Activated CD8-positive, alpha-beta memory T cell treated with anti-CD3 and anti-CD28 coated beads, Interleukin-2, amount 50 U/mL, for 4 hours (primary cell): ENCODE data around the gene AGTPBP1.
"Not testable (repeated sequence)": the region's sequence is repeated elsewhere in the genome, so short reads cannot be mapped to it uniquely, and the experiment has no call there.

Experiments used
- DNase-seq: peaks from one replicate; pipeline ENCODE4 v3.0.0-alpha.2; 2020

The AGTPBP1 gene, protein sequence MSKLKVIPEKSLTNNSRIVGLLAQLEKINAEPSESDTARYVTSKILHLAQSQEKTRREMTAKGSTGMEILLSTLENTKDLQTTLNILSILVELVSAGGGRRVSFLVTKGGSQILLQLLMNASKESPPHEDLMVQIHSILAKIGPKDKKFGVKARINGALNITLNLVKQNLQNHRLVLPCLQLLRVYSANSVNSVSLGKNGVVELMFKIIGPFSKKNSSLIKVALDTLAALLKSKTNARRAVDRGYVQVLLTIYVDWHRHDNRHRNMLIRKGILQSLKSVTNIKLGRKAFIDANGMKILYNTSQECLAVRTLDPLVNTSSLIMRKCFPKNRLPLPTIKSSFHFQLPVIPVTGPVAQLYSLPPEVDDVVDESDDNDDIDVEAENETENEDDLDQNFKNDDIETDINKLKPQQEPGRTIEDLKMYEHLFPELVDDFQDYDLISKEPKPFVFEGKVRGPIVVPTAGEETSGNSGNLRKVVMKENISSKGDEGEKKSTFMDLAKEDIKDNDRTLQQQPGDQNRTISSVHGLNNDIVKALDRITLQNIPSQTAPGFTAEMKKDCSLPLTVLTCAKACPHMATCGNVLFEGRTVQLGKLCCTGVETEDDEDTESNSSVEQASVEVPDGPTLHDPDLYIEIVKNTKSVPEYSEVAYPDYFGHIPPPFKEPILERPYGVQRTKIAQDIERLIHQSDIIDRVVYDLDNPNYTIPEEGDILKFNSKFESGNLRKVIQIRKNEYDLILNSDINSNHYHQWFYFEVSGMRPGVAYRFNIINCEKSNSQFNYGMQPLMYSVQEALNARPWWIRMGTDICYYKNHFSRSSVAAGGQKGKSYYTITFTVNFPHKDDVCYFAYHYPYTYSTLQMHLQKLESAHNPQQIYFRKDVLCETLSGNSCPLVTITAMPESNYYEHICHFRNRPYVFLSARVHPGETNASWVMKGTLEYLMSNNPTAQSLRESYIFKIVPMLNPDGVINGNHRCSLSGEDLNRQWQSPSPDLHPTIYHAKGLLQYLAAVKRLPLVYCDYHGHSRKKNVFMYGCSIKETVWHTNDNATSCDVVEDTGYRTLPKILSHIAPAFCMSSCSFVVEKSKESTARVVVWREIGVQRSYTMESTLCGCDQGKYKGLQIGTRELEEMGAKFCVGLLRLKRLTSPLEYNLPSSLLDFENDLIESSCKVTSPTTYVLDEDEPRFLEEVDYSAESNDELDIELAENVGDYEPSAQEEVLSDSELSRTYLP

DNA sequence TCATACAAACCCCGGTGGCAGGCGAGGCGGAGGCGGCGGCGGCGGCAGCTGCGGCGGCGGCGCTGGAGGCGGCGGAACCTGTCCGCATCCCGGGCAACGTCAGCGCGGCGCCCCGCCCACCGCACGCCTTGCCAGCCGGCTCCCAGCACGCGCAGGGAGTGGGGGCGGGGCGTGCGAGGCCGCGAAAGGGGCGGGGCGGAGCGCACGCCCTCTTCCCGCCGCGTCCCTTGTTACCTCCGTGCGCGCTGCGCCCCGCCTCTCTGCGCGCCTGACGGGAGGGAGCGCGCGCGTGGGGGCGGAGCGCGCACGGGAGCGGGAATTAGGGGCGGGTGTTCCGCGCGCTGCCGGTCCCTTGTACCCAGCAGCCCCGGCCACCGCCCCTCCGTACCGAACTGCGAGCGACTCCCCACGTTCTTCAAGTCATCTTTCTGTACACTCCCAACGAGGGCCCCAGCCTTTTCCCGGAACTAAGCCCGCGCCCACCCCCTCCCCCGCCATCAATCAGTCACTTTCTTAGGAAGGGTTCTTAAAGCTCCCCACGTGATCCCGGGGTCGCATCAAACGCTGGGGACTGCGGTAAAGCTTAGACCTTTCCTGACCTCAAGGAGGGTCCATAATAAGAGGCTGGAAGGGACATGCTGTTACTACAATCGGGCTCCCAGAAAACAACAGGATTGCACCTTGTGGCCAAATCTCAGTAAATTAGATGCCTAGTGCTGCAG, at the start of gene AGTPBP1:
Gene AGTPBP1, minus strand, starts transcription at position 80 of the 722 bp plus-strand sequence. CDS start 29,421 bp downstream, outside the sequence.
- peak; percentile 99 for DNase-seq

DNA sequence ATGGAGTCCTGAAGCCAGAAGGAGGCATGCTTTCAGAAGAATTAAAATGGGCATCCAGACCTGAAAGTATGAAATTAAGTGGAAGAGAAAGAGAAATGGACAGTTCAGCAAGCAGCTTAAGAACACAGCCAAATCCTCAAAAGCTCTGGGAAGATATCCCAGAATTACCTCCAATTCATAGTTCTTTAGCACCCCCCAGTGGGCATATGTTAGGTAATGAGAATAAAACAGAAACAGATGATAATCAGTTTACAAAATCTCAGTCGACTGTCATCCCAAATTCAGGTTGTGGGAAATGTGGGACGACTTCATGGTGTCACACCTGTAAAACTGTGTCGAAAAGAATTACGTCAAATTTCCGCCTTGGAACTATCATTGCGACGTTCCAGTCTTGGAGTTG, 44.4 kb upstream of the AGTPBP1 start:
- DNase-seq, result not testable (repeated sequence)

DNA sequence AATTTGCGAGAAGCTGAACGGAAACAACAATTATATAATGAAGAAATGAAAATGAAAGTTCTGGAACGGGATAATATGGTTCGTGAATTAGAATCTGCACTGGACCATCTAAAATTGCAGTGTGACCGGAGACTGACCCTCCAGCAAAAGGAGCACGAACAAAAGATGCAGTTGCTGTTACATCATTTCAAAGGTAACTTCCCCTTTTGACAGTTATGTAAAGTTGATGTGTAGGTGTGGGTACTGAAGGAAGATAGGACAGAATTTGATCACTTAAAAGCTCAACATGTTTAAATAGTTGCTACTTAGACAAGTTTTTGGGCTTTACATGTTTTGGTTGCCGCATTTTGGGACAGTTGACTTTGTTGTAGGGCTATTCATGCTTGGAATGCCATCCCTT, 32.1 kb upstream of the AGTPBP1 start:
- DNase-seq, result not testable (repeated sequence)

DNA sequence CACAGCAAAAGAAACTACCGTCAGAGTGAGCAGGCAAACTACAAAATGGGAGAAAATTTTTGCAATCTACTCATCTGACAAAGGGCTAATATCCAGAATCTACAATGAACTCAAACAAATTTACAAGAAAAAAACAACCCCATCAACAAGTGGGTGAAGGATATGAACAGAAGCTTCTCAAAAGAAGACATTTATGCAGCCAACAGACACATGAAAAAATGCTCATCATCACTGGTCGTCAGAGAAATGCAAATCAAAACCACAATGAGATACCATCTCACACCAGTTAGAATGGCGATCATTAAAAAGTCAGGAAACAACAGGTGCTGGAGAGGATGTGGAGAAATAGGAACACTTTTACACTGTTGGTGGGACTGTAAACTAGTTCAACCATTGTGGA, 20.0 kb upstream of the AGTPBP1 start:
- DNase-seq, result not testable (repeated sequence)

DNA sequence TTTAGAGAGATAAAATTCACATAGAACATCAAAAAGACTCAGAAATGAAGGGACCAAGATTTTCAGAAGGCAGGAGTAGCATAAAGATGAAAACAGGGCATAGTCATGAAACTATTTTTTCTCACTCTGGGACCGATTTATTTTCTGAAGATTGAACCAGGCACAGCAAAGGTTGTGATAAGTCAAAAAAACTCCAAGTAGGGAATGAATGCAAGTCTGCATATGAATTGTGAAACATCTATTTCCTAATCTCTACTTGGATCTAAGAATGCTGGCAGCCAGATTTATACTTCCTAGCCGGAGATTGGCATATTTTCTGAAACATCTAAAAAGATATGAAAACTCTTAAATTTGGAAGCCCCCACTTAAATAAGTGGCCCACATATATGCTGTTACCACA, 16.0 kb upstream of the AGTPBP1 start:
- not testable (repeated sequence) for DNase-seq

DNA sequence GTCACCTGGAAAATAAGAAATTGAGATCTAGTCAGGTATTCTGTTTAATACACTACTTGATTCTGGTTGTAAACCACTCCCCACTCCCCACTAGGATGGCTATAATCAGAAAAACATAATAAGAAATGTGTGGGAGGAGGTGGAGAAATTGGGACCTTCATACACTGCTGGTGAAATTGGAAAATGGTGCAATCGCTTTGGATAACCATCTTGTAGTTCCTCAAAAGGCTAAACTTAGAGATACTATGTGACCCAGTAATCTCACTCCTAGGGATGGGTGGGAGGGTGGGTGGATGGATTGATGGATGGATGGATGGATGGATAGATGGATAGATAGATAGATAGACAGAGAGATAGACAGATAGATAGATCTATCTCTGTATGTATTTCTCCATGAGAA, 14.5 kb upstream of the AGTPBP1 start:
- not testable (repeated sequence) for DNase-seq

DNA sequence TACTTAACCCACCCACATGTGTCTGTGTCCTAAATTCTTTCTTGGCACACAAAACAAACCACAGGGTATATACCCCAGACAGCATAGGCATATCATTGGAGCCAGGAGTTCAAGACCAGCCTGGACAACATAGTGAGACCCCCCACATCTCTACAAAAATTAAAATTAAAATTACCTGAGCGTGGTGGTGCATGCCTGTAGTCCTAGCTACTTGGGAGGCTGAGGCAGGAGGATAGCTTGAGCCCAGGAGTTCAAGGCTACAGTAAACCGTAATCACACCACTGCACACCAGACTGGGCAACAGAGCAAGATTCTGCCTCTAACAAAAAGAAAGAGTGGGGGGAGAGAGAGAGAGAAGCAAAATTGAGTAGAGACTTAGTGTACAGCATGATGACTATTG, 4.6 kb upstream of the AGTPBP1 start:
- no peak for DNase-seq

DNA sequence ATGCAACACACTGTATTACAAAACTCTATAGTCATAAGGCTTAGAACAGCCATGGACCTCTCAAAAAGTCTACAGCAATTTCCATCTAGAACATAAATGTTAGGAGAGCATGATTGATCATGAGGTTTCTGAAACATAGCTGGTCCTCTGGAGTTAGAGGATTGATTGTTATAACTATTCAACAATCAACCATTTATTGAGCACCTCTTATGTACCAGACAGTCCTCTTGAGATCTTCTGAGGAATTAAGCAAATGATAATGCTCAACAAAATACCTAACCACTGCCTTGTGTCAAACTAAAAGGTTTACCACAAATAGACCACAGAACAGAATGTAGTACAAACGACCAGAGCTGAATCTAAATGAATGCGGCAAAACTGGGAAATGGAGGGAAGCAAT, 3.4 kb upstream of the AGTPBP1 start:
- no peak for DNase-seq

DNA sequence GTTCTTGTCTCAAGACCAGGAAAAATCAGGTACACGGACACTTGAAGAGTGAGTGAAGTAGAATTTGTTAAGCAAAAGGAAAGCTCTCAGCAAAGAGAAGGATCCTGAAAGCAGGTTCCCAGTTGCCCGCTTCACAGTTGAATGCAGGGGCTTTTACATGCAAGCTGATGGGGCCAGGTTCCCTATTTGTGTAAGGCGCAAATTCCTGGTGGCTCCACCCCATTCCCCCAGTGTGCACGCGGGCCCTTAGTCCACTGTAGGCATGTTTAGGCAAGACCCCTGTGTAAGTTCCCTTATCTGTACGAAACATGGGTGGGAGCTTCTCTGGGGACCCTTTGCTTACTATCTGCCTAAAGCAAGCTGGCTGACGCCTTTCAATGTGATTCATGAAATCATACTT, 2.7 kb upstream of the AGTPBP1 start:
- no peak for DNase-seq

DNA sequence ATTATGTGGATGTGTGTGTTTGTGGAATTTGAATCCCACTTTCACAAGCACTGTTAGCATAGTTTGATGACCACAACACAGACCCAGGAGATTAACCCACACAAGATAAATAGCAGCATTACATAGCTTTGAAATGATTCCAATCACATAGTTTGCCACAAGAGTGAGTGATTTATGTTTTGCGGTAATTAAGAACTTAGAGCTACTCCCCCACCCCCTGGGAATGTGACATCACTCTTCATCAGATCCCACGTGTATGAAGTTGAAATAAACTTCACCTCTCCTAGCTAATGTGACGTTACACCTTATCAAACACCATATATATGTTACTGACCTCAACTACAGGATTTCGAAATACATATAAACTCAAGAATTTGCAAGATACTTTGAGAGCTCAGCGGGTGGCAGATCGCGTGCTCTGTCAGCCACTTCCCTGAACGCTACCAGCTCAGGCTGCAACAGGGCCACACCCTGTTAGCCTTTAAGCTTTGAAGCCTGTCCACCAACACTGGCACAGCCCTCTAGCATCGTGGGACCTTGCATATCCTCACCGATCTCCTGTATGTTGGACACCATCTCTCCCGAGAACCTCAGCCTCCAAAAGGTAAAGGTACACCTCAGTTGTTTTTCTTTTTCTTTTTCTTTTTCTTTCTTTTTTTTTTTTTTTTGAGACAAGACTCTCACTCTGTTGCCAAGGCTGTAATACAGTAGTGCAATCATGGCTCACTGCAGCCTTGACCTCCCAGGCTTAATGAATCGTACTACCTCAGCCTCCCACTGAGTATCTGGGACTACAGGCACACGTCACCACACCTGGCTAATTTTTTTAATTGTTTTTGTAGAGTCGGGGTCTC, 1.7 kb upstream of the AGTPBP1 start:
- DNase-seq, result no peak

DNA sequence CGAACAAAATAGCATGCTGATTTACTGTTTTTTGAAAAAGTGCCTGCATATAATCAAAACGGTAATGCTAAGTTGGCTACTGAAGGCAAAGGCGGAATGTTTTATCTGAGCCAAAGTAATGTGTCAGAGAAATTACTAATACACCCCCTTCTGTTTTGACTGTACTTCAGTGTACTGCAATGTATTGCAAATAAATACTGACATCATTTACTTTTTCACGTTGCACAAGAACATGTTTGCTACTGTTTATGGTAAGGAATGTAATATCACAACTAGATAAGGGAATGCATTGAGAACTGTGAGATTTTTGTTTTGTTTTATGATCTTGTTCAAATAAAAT, 813 bp upstream of the AGTPBP1 start:
- DNase-seq, result no peak

DNA sequence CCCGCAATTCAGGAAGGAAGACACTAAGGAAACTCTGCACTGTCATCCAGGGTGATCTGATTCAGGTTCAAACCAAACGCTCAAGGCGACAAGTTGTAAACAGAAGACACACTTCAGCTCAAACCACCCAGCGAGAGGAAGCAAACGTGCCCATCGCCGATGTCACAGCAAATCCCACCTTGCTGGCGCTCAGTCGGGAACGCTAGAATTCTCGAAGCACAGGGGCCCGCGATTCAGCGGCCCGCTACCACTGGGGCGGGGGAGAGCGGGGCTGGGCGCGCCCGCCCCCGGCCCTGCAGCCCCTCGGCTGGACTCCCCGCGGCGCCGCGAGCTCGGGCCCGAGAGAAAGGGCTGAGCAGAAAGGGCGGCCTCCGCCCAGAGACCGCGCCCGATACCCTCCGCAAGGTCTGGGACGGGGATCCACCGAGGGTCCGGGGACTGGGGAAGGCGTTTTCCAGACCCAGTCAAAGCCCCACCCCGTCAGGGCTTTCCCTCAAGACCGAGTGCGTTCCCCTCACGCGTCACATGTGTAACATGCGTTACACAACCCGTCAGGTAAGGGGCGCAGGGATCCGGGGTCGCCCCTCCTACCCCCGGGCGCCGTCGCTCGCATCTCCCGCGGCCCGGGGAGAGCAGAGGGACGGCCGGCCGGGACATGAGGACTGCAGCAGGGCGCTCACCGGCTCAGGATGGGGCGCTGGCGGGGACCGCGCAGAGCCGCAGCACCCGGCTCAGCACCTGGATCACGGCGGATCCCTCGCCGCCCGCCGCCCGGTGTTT, 469 bp downstream of the AGTPBP1 start:
- peak; percentile 50 for DNase-seq

DNA sequence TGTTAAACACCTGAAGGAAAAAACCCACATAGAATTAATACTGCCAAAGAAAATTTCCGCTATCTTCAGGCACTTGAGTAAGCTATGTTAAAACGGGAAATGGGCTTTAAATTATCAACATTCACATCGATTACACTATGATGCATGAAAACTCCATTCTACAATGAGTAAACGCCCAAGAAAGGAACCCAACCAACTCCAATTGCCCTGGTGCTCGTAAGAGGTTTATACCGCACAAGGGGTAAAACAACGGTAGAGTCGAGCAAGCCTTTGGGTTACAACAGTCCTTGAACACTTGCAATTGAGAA, 1.0 kb downstream of the AGTPBP1 start:
- no peak for DNase-seq

DNA sequence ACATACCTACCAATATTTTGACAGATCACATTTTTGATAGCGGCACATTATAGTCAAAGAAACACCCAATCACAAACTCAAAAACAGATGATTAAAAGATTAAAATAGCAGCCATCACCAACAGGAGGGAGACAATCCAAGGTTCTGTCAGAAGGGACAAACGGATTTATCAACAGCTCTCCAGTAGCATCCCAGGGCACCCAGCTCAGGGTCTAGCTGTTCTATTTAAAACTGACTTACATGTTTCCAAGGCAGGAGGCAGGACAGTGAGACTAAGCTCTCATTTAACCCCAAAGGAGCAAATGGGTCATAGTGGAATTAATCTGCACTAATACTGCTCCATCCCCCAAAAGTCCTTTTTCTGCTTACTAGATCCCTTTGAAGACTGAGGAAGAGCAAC, 3.2 kb downstream of the AGTPBP1 start:
- DNase-seq, result no peak

DNA sequence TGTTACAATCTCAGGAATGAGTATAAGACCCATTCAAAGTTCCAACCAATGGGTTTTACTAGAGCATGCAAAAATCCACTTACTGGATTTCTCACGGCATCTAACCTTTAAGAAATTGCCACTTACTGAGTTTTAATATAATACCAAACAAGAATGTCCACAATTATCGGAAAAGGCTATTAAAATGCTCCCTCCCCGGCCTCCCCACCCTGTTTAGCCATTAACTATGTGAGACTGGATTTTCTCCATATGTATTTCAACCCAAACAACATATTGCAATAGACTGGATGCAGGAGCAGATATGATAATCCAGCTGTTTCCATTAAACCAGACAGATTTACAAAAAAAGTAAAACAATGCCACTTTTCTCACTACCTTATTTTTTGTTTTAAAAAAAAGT, 4.1 kb downstream of the AGTPBP1 start:
- DNase-seq, result no peak

DNA sequence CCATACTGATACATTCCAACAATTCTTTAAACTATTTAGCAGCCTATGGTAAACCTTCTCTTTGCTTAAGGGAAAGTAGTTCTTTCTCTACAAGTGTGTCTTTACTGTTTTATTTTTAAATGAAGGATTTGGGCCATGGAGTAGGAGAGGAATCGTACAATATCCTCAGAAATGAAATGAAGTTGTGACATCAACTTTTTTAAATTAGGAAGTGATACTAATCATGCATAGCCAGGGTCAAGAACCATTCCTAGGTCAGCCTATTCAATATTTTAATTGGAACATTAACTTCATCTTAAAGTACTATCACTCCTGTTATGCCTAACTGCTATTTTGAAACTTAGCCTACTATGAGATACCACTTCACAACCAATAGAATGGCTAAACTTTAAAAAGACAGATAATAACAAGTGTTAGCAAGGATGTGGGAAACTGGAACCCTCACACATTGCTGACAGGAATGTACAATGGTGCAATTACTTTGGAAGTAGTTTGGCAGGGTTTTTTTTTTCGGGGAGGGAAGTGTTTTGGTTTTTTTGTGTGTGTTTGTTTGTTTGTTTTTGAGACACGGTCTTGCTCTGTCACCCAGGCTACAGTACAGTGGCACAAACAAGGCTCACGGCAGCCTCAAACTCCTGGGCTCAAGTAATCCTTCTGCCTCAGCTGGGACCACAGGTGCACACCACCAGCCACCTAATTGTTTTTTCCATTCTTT, 10.7 kb downstream of the AGTPBP1 start:
- DNase-seq, result no peak

DNA sequence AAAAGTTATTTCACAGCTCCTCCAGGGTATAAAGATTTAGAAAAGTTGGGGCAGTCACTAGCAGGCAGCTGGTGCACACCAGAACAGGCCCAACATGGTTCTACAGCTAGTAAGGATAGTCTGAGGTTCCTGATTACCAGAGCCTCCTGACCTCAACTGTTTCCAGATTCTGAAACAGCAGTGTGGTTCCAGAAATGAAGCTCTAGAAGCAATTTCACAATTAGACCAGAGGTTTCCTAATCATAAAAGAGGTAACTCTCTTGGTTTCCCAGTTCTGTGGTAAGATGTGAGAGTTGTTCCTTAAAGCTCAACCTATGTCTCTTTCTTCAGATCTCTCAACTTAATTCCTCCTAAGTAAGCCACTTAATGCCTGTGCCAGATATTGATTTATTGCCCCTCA, 11.9 kb downstream of the AGTPBP1 start:
- DNase-seq, result no peak

DNA sequence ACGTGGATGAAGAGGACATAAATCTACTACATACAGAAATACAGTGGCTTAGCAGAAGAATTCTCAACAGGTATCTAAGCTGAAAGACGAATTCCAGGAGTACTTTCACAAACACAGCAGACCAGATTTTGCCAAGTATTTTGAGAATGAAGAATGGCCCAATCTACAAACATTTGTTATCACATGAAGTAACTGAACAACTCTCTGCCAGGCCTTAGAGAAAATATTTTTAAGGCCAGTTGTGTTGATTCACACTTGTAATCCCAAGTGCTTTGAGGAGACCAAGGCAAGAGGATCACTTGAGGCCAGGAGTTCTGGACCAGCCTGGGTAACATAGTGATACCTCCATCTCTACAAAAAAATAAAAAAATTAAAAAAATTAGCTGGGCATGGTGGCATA, 14.3 kb downstream of the AGTPBP1 start:
- DNase-seq, result no peak

DNA sequence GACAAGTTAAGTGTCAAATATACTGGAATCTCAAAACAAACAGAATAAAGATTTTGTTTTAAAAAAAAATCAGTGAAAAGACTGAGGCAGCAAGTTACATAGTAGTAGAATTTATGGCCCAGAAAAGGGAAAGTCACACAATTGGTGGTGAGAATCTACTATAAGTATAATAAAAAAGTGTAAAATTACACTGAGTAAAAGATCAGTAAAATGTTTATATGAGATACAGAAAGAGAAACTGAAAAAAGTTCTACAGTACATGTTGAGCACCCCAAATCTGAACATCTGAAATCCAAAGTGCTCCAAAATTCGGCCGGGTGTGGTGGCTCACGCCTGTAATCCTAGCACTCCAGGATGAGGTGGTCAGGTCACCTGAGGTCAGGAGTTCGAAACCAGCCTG, 15.0 kb downstream of the AGTPBP1 start:
- DNase-seq, result no peak

DNA sequence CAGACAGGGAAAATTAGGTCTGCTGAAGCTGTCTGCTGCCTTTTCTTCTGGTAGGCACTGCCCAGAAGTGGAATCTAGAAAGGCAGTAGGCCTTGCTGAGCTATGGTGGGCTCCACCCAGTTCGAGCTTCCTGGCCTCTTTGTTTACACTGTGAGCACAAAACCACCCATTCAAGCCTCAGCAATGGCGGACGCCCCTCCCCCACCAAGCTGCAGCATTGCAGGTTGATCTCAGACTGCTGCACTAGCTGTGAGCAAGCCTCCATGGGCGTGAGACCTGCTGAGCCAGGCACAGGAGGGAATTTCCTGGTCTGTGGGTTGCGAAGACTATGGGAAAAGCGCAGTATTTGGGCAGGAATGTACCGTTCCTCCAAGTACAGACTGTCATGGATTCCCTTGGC, 18.5 kb downstream of the AGTPBP1 start:
- peak; percentile 41 for DNase-seq
